Neuronal stem cell (in vitro differentiated cells): ENCODE results near the gene NOS3.

Source experiments
- DNase-seq: peaks from one replicate; pipeline ENCODE4 v3.0.0-alpha.2; 2013; ENCODE audit warnings: low spot score
- H2AFZ ChIP-seq: one replicate; pipeline ENCODE4 v1.6.1; 2013; ENCODE audit warnings: mild to moderate bottlenecking, low read length, inconsistent platforms
- H2AK5ac ChIP-seq: 2 replicates; pipeline ENCODE4 v1.6.1; 2013; ENCODE audit warnings: low read depth, mild to moderate bottlenecking, inconsistent platforms, low read length, moderate library complexity, mixed read lengths
- H2BK120ac ChIP-seq: 2 replicates; pipeline ENCODE4 v1.6.1; 2013; ENCODE audit warnings: low read depth, mild to moderate bottlenecking, inconsistent platforms, low read length, moderate library complexity, mixed read lengths
- H2BK12ac ChIP-seq: one replicate; pipeline ENCODE4 v1.6.1; 2013; ENCODE audit warnings: low read length, inconsistent platforms
- H2BK15ac ChIP-seq: 2 replicates; pipeline ENCODE4 v1.6.1; 2013; ENCODE audit warnings: mild to moderate bottlenecking, low read length, inconsistent platforms, mixed read lengths
- H2BK5ac ChIP-seq: one replicate; pipeline ENCODE4 v1.6.1; 2013; ENCODE audit warnings: inconsistent platforms, mild to moderate bottlenecking, low read length, moderate library complexity
- H3K14ac ChIP-seq: one replicate; pipeline ENCODE4 v1.6.1; 2013; ENCODE audit warnings: low read length, inconsistent platforms
- H3K18ac ChIP-seq: 2 replicates; pipeline ENCODE4 v1.6.1; 2013; ENCODE audit warnings: low read length, inconsistent platforms
- H3K23ac ChIP-seq: 2 replicates; pipeline ENCODE4 v1.6.1; 2013; ENCODE audit warnings: low read depth, mild to moderate bottlenecking, mixed read lengths, low read length, inconsistent platforms; ENCODE audit not compliant: poor library complexity
- H3K27ac ChIP-seq: replicated peaks from 3 replicates; pipeline ENCODE4 v1.5.1; 2013; ENCODE audit warnings: low read length, inconsistent platforms
- H3K27me3 ChIP-seq, 3 experiments: 2 replicates each; pipeline ENCODE4 v1.6.1; 2013; ENCODE audit warnings: low read length in 3 of 3, mild to moderate bottlenecking in 2 of 3, inconsistent platforms in 1 of 3, low read depth in 1 of 3, mixed read lengths in 1 of 3, moderate library complexity in 1 of 3; ENCODE audit not compliant: control insufficient read depth in 3 of 3, insufficient read depth in 3 of 3
- H3K36me3 ChIP-seq, 2 donors: replicated peaks in 1 of 2; 2 replicates each; pipeline ENCODE4 v1.6.1; 2013; ENCODE audit warnings: low read length in 2 of 2; ENCODE audit not compliant: control insufficient read depth in 2 of 2, insufficient read depth in 2 of 2
- H3K4ac ChIP-seq: 2 replicates; pipeline ENCODE4 v1.6.1; 2013; ENCODE audit warnings: inconsistent platforms, mild to moderate bottlenecking, low read length, moderate library complexity
- H3K4me1 ChIP-seq, 2 donors: 1 replicate in 1 of 2; 2 replicates in 1 of 2; pipeline ENCODE4 v1.6.1; 2013; ENCODE audit warnings: low read length in 2 of 2, low read depth in 1 of 2; ENCODE audit not compliant: control insufficient read depth in 2 of 2, insufficient read depth in 1 of 2
- H3K4me2 ChIP-seq: one replicate; pipeline ENCODE4 v1.6.1; 2013; ENCODE audit warnings: mild to moderate bottlenecking, low read length, inconsistent platforms; ENCODE audit not compliant: insufficient read depth, poor library complexity, severe bottlenecking
- H3K4me3 ChIP-seq, 2 donors: 2 replicates each; pipeline ENCODE4 v1.5.1; 2013; ENCODE audit warnings: low read length in 2 of 2, mild to moderate bottlenecking in 2 of 2, inconsistent platforms in 1 of 2, moderate library complexity in 1 of 2
- H3K79me1 ChIP-seq: one replicate; pipeline ENCODE4 v1.6.1; 2013; ENCODE audit warnings: low read depth, mild to moderate bottlenecking, inconsistent platforms, low read length, moderate library complexity
- H3K9ac ChIP-seq: one replicate; pipeline ENCODE4 v1.6.1; 2013; ENCODE audit warnings: mild to moderate bottlenecking, low read depth, low read length, inconsistent platforms; ENCODE audit not compliant: poor library complexity
- H3K9me3 ChIP-seq, 2 donors: replicated peaks in 1 of 2; 2 replicates each; pipeline versions ENCODE3 to v1.6.1; 2013; ENCODE audit warnings: low read length in 2 of 2, mild to moderate bottlenecking in 2 of 2, inconsistent platforms in 1 of 2, low read depth in 1 of 2, mixed read lengths in 1 of 2, moderate library complexity in 1 of 2; ENCODE audit not compliant: control insufficient read depth in 2 of 2, insufficient read depth in 1 of 2
- H4K8ac ChIP-seq: one replicate; pipeline ENCODE4 v1.6.1; 2013; ENCODE audit warnings: low read depth, mild to moderate bottlenecking, inconsistent platforms, low read length, moderate library complexity
- H4K91ac ChIP-seq: one replicate; pipeline ENCODE4 v1.6.1; 2013; ENCODE audit warnings: low read length, low read depth, mild to moderate bottlenecking, inconsistent platforms; ENCODE audit not compliant: poor library complexity
- WGBS, 2 donors: extraction: QIAGEN DNeasy Blood & Tissue Kit; methylation state at CpG; one replicate each; pipeline ENCODE4 v1.1.7; 2013; ENCODE audit warnings: missing lambda C conversion rate in 2 of 2, mixed read lengths in 1 of 2; ENCODE audit not compliant: insufficient read length in 2 of 2, insufficient replicate concordance in 1 of 2; ENCODE audit errors: extremely low coverage in 2 of 2; 5-methylcytosine and 5-hydroxymethylcytosine counted together

Gene NOS3

GRCh38 chr7:151060416-151061212, 69.8 kb downstream of the NOS3 start:
- peak; percentile 63 for DNase-seq
- Histone ChIP-seq H3K9me3 (no peaks in the 10 kb centered on the region), H2BK120ac (peak overlapping the region; percentile 58), H3K4me1 (peaks cover 25 to 38% of the 10 kb centered on the region in 2 donors), H3K14ac (peak overlapping the region; percentile 4), H3K18ac (peak overlapping the region; percentile 94), H2BK12ac (peak overlapping the region; percentile 79), H3K4me2 (peak overlapping the region; percentile 76), H2AK5ac (peak overlapping the region; percentile 4), H4K91ac (no peak overlapping the region), H3K4me3 (peak overlapping the region; percentile 61 to 88), H2BK15ac (peak overlapping the region; percentile 94), H4K8ac (no peak overlapping the region), H3K27ac (no peak overlapping the region), H3K79me1 (peaks cover 4% of the 10 kb centered on the region), H3K27me3 (peaks cover 0 to 33% (median 0%) of the 10 kb centered on the region in 3 experiments), H3K36me3 (peaks cover 13 to 31% of the 10 kb centered on the region in 2 donors), H3K9ac (peak overlapping the region; percentile 87), H2AFZ (peak overlapping the region; percentile 82), H2BK5ac (no peak overlapping the region), H3K23ac (peak overlapping the region; percentile 17), H3K4ac (no peak overlapping the region)
- WGBS, 2 donors: no CpG with 5 or more reads among the region's 21 CpGs

- peak overlapping the region; percentile 90 for H3K18ac ChIP-seq
- H2BK5ac ChIP-seq: no peak overlapping the region
- H3K4me3 ChIP-seq: peak overlapping the region in 1 of 2 donors; percentile 61
- H3K4ac ChIP-seq: peak overlapping the region; percentile 38
- no CpG with 5 or more reads among the region's 33 CpGs for WGBS, 2 donors
- H3K79me1 ChIP-seq: peaks cover 4% of the 10 kb centered on the region
- no peaks in the 10 kb centered on the region for H3K9me3 ChIP-seq
- no peak overlapping the region for H3K27ac ChIP-seq
- peak overlapping the region; percentile 75 for H3K23ac ChIP-seq
- peak overlapping the region; percentile 70 for H2BK15ac ChIP-seq
- no peak overlapping the region for H2BK120ac ChIP-seq
- H4K8ac ChIP-seq: no peak overlapping the region
- no peak overlapping the region for H2AFZ ChIP-seq
- H2AK5ac ChIP-seq: peak overlapping the region; percentile 23
- H3K9ac ChIP-seq: peak overlapping the region; percentile 73
- peaks cover 25 to 38% of the 10 kb centered on the region in 2 donors for H3K4me1 ChIP-seq
- no peak for DNase-seq
- H3K14ac ChIP-seq: peak overlapping the region; percentile 59
- no peak overlapping the region for H4K91ac ChIP-seq
- peak overlapping the region; percentile 53 for H2BK12ac ChIP-seq
- H3K27me3 ChIP-seq: peaks cover 0 to 26% (median 0%) of the 10 kb centered on the region in 3 experiments
- peak overlapping the region; percentile 64 for H3K4me2 ChIP-seq
- peaks cover 15 to 40% of the 10 kb centered on the region in 2 donors for H3K36me3 ChIP-seq
These were observed 70.6 kb downstream of the NOS3 start for GRCh38 chr7:151061213-151062110.

GRCh38 chr7:151062111-151062398, 71.2 kb downstream of the NOS3 start:
- no peak overlapping the region for H2BK120ac ChIP-seq
- H3K18ac ChIP-seq: peak overlapping the region; percentile 90
- H4K8ac ChIP-seq: no peak overlapping the region
- H2BK5ac ChIP-seq: no peak overlapping the region
- H3K27me3 ChIP-seq: peaks cover 0 to 20% (median 0%) of the 10 kb centered on the region in 3 experiments
- peaks cover 21 to 36% of the 10 kb centered on the region in 2 donors for H3K4me1 ChIP-seq
- peak overlapping the region; percentile 59 for H3K14ac ChIP-seq
- H3K4me3 ChIP-seq: no peak overlapping the region
- H2BK15ac ChIP-seq: peak overlapping the region; percentile 70
- H3K79me1 ChIP-seq: peaks cover 4% of the 10 kb centered on the region
- no peak overlapping the region for H3K27ac ChIP-seq
- H3K4me2 ChIP-seq: peak overlapping the region; percentile 64
- peak overlapping the region; percentile 75 for H3K23ac ChIP-seq
- H3K4ac ChIP-seq: peak overlapping the region; percentile 38
- no peak overlapping the region for H2AFZ ChIP-seq
- H2BK12ac ChIP-seq: peak overlapping the region; percentile 53
- no peak for DNase-seq
- H4K91ac ChIP-seq: no peak overlapping the region
- peaks cover 18 to 46% of the 10 kb centered on the region in 2 donors for H3K36me3 ChIP-seq
- peak overlapping the region; percentile 23 for H2AK5ac ChIP-seq
- WGBS, 2 donors: no CpG with 5 or more reads among the region's 11 CpGs
- peak overlapping the region; percentile 73 for H3K9ac ChIP-seq
- no peaks in the 10 kb centered on the region for H3K9me3 ChIP-seq
